GM12878 (cell line): ENCODE data around the gene STK17A. TPM values are rescaled to one million over a fixed set of nuclear protein-coding genes. Genes with fewer than 3 reads are reported as not detected.

Source experiments
- EED ChIP-seq: sonication (generic); IDR thresholded peaks from 2 replicates; pipeline ENCODE4 v1.6.1; 2016; ENCODE audit warnings: antibody characterized with exemption, low read depth
- FOXM1 ChIP-seq: IDR thresholded peaks from 2 replicates; pipeline ENCODE4 v1.6.1; 2012; ENCODE audit warnings: low read depth, mild to moderate bottlenecking, inconsistent platforms, low read length, moderate library complexity
- GABPA ChIP-seq: IDR thresholded peaks from 2 replicates; pipeline ENCODE4 v1.6.1; 2014; ENCODE audit warnings: antibody characterized with exemption, low read depth, mild to moderate bottlenecking, inconsistent platforms
- LARP7 ChIP-seq: fragments of 450-650 bp; IDR thresholded peaks from 2 replicates; pipeline ENCODE4 v1.6.1; 2017; ENCODE audit warnings: mild to moderate bottlenecking
- MLLT1 ChIP-seq: fragments of 450-650 bp; IDR thresholded peaks from 2 replicates; pipeline ENCODE4 v1.6.1; 2016; ENCODE audit warnings: mild to moderate bottlenecking
- MYC ChIP-seq: IDR thresholded peaks from 2 replicates; pipeline ENCODE4 v1.6.1; 2011; ENCODE audit warnings: mild to moderate bottlenecking, low read length, moderate library complexity, inconsistent platforms; ENCODE audit not compliant: insufficient read depth, insufficient replicate concordance, insufficient read length, severe bottlenecking
- NFXL1 ChIP-seq: fragments of 450-650 bp; IDR thresholded peaks from 2 replicates; pipeline ENCODE4 v1.6.1; 2017; ENCODE audit warnings: antibody characterized with exemption, mild to moderate bottlenecking, borderline replicate concordance
- NR2F1 ChIP-seq: fragments of 450-650 bp; conservative IDR thresholded peaks from 2 replicates; pipeline ENCODE4 v1.6.1; 2017; ENCODE audit warnings: mild to moderate bottlenecking
- RAD21 ChIP-seq: IDR thresholded peaks from 2 replicates; pipeline ENCODE4 v1.6.1; 2011; ENCODE audit warnings: mild to moderate bottlenecking, low read depth, low read length, moderate library complexity; ENCODE audit not compliant: insufficient read depth
- RBBP5 ChIP-seq: fragments of 200-600 bp; sonication (generic); conservative IDR thresholded peaks from 2 replicates; pipeline ENCODE4 v1.6.1; 2016
- RCOR1 ChIP-seq: conservative IDR thresholded peaks from 2 replicates; pipeline ENCODE4 v1.6.1; 2012; ENCODE audit warnings: low read depth, low read length, improper control_type of control experiment
- SKIL ChIP-seq: fragments of 450-650 bp; IDR thresholded peaks from 2 replicates; pipeline ENCODE4 v1.6.1; 2017; ENCODE audit warnings: mild to moderate bottlenecking, low read depth, inconsistent platforms; ENCODE audit not compliant: poor library complexity, severe bottlenecking
- SMAD1 ChIP-seq: fragments of 450-650 bp; IDR thresholded peaks from 2 replicates; pipeline ENCODE4 v1.6.1; 2018; ENCODE audit warnings: mild to moderate bottlenecking, low read depth; ENCODE audit not compliant: partially characterized antibody
- SMAD5 ChIP-seq: IDR thresholded peaks from 2 replicates; pipeline ENCODE4 v1.6.1; 2016; ENCODE audit warnings: antibody characterized with exemption, low read depth
- SUZ12 ChIP-seq: fragments of 200-600 bp; sonication (generic); IDR thresholded peaks from one replicate; pipeline ENCODE4 v1.6.1; 2018; ENCODE audit warnings: antibody characterized with exemption, mild to moderate bottlenecking; ENCODE audit not compliant: unreplicated experiment
- USF1 ChIP-seq: IDR thresholded peaks from 2 replicates; pipeline ENCODE4 v1.6.1; 2011; ENCODE audit warnings: borderline replicate concordance, low read depth, mild to moderate bottlenecking, moderate library complexity, mixed read lengths, low read length; ENCODE audit not compliant: insufficient read depth; ENCODE audit errors: extremely low read length
- ZBTB11 ChIP-seq: fragments of 450-650 bp; formaldehyde crosslinking; IDR thresholded peaks from 2 replicates; pipeline ENCODE4 v1.5.0; 2022; ENCODE audit warnings: mild to moderate bottlenecking, missing genetic modification characterization
- ZZZ3 ChIP-seq: IDR thresholded peaks from 2 replicates; pipeline ENCODE4 v1.6.1; 2011; ENCODE audit warnings: low read depth; ENCODE audit not compliant: control insufficient read depth, insufficient read length
- polyA plus RNA-seq, 11 experiments: library from polyadenylated mRNA; depleted of rRNA in 4 of 11; unstranded in 6 of 11; stranded (reverse) in 5 of 11; fragments of >200 nt; fragmentation: Nextera tagmentation in 4 of 11; fragmentation: Illumina TruSeq in 1 of 11; extraction: Ambion mirVana in 4 of 11; extraction: Trizol in 1 of 11; gene quantifications; 1 replicate in 1 of 11; 2 replicates in 10 of 11; pipeline versions ENCODE4 v1.2.1 to v1.2.3, GENCODE V29; 2011 to 2016; ENCODE audit warnings: inconsistent platforms in 2 of 11, missing spikeins in 2 of 11, low read depth in 1 of 11
- total RNA-seq, 4 experiments: library from RNA; depleted of rRNA in 3 of 4; stranded (reverse); fragments of >200 nt in 3 of 4; fragmentation: Illumina TruSeq in 1 of 4; extraction: Trizol in 1 of 4; gene quantifications; 2 replicates each; pipeline versions ENCODE4 v1.2.1 to v1.2.3, GENCODE V29; 2013 to 2021

STK17A gene
- total and polyA plus RNA-seq, 10 of the 15 experiments (the other 5 are each of a cell fraction or from before 2014, with no cell fraction given): 18.5 to 91.6 (median 70.8) TPM

GRCh38 chr7:43612599-43613589, 30.0 kb downstream of the STK17A start (continued):
- no peak for TF ChIP-seq ZZZ3
- TF ChIP-seq SUZ12: no peak
- no peak for TF ChIP-seq SMAD1
- TF ChIP-seq RAD21: no peak
- no peak for TF ChIP-seq SMAD5
- no peak for TF ChIP-seq ZBTB11 (CRISPR knock-in tag)
- TF ChIP-seq MYC: no peak
- no peak for TF ChIP-seq GABPA
- TF ChIP-seq LARP7: no peak
- TF ChIP-seq NFXL1: no peak
- TF ChIP-seq RCOR1: no peak
- no peak for TF ChIP-seq USF1
- 0 out of 2 replicates have a peak, but pooled peaks have one; percentile 27 for TF ChIP-seq EED
- no peak for TF ChIP-seq SKIL
- peak; percentile 72; the same call in 1 of the 2 replicates for TF ChIP-seq FOXM1
- TF ChIP-seq RBBP5: no peak
- TF ChIP-seq MLLT1: no peak
- TF ChIP-seq NR2F1: no peak
- TF ChIP-seq, all 136 proteins: peak for 12
